Stimulated activated CD8-positive, alpha-beta memory T cell treated with anti-CD3 and anti-CD28 coated beads, Interleukin-12 subunit alpha, Interleukin-12 subunit beta, amount 100 ng/mL, for 24 hours (primary cell): ENCODE measurements around the gene NRXN2.

ENCODE experiments used
- DNase-seq: peaks from one replicate; pipeline ENCODE4 v3.0.0-alpha.2; 2020; ENCODE audit errors: extremely low read depth

NRXN2 gene

DNA sequence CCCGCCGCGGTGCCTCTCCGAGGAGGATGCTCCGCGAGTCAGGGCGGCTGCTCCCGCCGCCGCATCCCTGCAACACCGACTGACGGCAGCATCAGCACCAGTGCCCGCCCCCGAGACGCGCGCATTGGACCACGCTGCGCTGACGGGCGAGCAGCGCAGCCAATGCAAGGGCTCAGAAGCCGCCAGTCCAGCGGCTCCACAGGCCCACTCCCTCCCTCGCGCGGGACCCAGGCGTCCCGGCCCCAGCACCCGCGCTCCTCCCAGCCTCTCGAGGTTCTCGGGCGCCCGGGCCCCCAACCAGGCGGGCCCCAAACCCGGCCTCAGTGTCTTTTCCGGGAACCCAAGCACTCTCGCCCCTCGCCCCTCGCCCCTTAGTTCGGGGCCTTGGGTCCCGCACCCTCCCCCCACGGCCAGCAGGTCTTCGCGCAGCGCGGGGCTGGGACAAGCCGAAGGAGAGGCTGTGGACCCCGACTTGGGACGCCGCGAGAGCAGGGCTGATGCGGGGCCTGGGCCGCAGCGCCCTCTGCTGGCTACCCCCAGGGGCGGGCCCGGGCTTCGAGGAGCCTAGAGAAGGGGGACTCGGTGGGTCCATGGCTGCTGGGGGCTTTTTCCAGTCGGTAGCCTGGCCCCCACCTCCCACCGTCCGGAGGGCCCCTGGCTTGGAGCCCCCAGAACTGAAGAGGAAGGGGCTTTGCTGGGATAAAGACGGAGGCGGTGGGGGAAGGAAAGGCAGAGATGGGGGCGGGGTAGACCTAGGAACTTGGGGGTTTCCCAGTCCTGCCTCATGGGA, at the start of gene NRXN2:
Gene NRXN2, minus strand, starts transcription at position 81 of the 790 bp plus-strand sequence. CDS start 9,498 bp downstream, outside the sequence.
- peak; percentile 70 for DNase-seq

GRCh38 chr11:64772303-64773018, 49.5 kb upstream of the NRXN2 start:
- DNase-seq: no peak

- DNase-seq: no peak
Measured at GRCh38 chr11:64771861-64772260, 48.9 kb upstream of the NRXN2 start.

GRCh38 chr11:64770120-64770519, 47.1 kb upstream of the NRXN2 start:
- DNase-seq: no peak

- no peak for DNase-seq
Measured at GRCh38 chr11:64769283-64769682, 46.3 kb upstream of the NRXN2 start.

- no peak for DNase-seq
Measured at GRCh38 chr11:64768300-64768694, 45.3 kb upstream of the NRXN2 start.

DNA sequence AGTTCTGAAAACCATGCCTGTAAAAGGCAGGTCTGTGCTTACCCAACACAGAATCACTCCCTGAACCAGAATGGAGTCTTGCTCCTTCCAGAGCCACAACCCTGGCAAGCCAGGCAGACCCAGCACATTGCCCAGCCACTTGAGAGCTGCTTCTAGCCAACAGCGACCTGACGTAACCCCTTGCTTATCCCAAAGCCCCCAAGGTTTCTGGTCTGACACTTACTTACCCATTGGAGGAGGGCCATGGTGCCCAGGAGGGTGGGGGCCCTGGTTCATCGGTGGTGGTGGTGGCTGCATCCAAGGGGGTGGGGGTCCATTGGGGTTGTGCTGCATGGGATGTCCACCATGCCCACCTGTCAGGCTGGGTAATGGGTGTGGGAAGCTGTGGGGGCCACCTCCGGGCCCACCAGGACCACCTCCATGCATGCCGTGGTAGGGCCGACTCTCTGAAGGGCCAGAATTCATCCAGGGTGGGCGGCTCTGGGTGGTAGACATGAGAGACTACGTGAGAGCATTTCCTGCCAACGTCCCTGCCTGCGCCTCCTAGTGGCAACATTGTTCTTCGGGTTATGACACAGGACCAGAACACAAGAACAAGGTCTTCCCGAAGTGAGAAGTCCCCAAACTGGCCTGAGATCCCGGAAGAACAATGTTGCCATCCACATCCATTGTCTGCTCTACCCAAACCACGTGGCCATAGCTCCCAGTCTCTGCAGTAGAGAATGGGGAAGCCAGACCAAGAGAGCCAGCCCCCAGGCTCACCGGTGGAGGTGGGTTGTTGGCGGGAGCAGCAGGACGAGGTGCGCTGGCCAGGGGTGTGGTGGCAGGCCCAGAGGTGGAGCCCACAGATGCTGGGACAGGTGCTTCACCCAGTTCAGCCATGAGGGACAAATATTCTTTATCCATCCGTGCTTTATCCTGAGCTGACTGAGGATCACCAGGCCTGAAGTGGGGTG, 44.6 kb upstream of the NRXN2 start:
- no peak for DNase-seq

- no peak for DNase-seq
Measured at GRCh38 chr11:64766881-64767280, 43.9 kb upstream of the NRXN2 start.

DNA sequence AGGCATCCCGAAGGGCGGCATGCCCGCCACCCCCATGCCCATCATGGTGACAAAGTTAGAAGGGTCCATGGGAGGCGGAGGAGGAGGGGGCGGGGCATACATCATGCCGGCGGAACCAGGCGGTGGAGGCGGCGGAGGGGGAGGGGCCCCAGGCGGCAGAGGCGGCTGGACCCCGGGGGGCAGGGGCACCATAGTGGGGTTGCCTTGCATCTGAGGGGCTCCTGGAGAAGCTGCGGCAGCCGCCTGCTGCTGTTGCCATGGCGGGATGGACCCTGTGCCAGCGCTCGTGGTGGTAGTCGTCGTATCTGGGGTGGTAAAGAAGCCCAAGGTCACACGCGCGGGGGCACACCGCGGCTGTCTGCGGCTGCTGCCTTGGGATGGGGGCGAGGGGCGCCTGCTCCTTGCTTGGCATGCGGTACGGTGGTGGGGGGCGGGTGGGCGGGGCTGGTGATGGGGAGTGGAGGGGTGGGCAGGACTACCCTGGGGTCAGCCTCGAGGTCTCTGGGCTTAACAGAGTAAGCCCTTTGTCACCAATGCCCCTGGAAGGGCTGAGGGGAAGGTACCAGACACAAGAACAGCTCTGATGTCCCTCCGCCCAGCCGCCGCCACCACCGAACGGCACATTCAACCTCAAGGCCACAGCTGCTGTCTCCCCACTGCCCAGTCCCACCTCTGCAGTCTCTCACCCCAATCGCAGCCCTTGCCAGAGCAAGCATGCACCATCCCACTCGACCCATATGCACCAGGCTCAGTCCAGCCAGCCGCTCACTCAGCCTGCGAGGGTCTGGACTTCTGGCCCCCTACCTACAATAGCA, 43.1 kb upstream of the NRXN2 start:
- no peak for DNase-seq

DNA sequence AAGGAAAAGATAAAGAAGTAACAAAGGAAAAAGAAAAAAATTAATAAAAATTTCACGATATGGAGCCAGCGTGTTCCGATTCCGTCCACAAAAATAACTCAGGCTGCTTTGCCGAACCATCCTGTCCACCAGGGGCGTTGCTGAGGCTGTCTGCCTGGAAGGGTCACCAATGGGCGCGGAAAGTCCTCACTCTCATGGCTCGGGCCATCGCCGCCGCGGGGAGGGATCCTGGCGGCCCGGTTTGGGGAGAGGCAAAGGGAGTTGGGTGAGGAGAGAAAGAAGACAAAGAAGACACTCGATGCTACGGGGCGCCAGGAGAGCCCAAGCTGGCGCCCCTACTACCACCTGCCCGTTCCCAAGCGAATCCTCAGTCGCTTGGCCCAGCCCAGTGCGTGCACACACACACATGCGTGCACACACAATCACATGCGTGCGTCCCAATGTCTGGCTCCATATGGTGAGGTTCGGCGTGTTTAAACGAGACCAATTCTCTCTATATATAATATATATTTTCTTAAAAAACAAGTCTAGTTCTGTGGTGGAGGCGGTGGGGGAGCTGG, 42.4 kb upstream of the NRXN2 start:
- DNase-seq: no peak

DNA sequence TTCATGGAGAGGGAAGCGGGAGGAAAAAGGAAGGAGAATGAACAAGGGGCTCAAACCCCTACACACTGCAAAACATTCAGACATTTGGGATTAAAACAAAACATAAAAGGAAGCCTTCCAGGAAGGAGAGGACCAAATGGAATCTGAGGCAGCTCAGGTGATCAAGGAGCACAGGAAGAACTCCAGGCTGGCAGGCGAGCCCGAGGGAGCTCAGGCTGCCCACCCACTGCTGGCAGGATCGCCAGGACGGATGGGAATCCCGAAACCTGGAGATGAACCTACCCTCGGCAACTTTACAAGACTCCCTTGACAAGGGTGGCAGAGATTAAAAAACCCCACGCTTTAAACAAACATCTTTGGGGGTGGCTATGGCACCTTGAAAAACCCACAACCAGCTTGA, 41.8 kb upstream of the NRXN2 start:
- DNase-seq: no peak

DNA sequence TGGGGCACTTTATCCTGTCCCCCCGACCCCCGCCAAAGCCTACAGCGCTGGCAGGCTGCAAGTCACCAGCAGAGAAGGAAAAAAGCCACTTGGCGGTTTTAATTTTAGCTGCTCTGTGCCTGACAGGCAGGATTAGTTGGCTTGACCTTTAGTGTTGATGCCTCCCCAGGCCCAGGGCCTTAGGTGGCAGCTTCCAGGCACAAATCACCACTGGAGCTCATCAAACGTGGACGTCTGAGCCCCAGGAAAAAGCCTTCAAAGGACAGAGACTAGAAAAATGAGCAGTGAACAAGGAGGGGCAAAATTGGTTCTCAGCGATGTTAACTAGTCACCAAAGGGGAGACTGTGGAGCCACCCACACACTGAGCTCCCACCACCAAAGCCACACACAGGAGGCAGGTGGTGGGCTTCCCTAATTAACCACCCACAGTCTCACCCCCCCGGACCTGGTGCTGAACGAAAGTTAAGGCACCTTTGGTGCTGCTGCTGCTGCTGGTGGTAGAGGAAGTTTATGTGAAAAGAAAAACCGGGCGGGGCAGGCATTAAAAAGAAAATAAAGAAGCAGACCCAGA, 41.1 kb upstream of the NRXN2 start:
- no peak for DNase-seq

- no peak for DNase-seq
Measured at GRCh38 chr11:64763526-64764039, 40.6 kb upstream of the NRXN2 start.

GRCh38 chr11:64762674-64763525, 39.9 kb upstream of the NRXN2 start:
- no peak for DNase-seq

GRCh38 chr11:64762277-64762673, 39.3 kb upstream of the NRXN2 start:
- no peak for DNase-seq

GRCh38 chr11:64760759-64761420, 37.9 kb upstream of the NRXN2 start:
- no peak for DNase-seq

DNA sequence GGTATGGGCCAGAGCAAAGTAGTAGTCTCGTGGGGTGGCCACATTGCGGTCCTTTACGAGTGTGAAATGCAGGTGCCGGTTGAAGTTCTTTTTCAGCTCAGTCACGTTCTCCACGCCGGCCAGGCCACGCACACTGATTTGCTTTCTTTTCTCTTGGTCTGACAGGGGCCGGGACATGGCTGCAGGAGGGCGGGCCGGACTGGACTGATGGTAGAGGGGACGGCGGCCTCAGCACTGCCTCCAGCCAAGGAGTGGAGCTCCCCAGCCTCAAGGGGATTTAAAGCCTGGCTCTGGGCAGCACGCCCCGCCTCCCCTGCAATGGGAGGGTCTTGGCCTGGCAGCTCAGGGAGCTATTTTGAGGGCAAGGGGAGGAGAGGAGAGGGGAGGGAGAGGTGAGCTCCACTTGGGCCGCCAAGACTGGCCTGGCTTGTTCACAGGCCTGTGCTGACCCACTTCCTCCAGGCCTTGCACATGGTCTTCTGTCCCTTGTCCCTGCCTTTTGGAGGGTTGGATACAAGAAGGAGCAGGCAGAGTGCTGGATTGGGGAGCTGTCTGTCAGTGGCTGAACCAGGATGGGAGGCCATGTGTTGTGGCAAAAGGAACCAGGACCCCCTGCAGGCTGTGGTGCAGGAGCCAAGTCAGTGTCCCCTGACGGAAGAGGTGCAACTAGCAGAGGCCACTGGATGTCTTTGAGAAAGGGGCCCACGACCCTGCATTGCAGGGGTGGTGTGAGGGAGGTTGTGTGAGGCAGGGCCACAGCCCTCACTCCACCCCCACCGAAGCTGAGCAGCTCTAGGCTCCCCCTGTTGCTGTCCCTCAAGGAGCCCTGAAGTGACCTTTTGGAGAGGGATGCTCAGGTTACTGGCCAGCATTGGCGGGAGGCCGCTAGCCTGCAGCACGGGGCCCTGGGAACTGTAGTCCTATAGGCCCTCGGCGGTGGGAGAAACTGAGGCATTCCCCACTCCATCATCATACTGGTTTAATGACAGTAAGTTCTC, 37.0 kb upstream of the NRXN2 start, which contains the start of gene PYGM:
Gene PYGM, minus strand, starts transcription at position 253 of the 998 bp plus-strand sequence. Its CDS starts 76 bp downstream, at position 177.
- no peak for DNase-seq
